ENCODE results near the gene RPP25L.

Gene RPP25L

DNA sequence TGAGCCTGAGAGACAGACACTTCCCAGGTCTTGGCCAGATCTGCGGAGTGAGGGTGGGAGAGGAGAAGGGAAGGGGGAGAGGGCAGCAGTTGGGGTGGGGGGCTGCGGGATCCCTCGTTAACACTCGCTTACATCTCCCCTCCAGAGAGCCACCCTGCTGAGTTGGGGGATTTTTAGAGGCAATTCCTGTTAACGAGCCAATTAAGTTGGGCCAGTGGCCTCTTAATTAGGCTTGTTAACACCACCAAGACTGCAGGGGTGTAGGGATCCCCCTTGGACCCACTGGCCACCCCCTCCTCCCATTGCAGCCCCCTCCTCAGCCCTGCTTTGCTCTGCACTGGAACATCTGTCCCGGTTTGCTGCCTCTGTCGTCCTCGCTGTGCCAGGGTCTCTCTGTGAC lies 46.0 kb downstream of the RPP25L start:
- DNase-seq: no peak

GRCh38 chr9:34564617-34565016 lies 47.3 kb downstream of the RPP25L start:
- no peak for DNase-seq

GRCh38 chr9:34563262-34563661 lies 48.6 kb downstream of the RPP25L start:
- no peak for DNase-seq

- peak; percentile 28 for DNase-seq
Observed at GRCh38 chr9:34562135-34562745, 49.7 kb downstream of the RPP25L start.

GRCh38 chr9:34560599-34561214 lies 51.2 kb downstream of the RPP25L start:
- DNase-seq: no peak
